Stimulated activated effector memory CD8-positive, alpha-beta T cell treated with anti-CD3 and anti-CD28 coated beads, Interleukin-12 subunit alpha, Interleukin-12 subunit beta, amount 100 ng/mL, for 72 hours (primary cell): Measurements from ENCODE around the gene FKBP5.
"Not testable (repeated sequence)": the region's sequence is repeated elsewhere in the genome, so short reads cannot be mapped to it uniquely, and the experiment has no call there.

Source experiments
- ATAC-seq: fragments of 150-1000 bp; cut with Tn5 transposase; 2 replicates; pipeline ENCODE4 v1.10.0; 2021
- DNase-seq, 2 donors: peaks; one replicate each; pipeline ENCODE4 v3.0.0; 2021 to 2022; ENCODE audit warnings: low spot score in 2 of 2
- H3K27ac Mint-ChIP-seq: one replicate; pipeline ENCODE4 v1.8.0; 2022; ENCODE audit warnings: mild to moderate bottlenecking, mixed read lengths
- H3K36me3 Mint-ChIP-seq: one replicate; pipeline ENCODE4 v1.8.0; 2022; ENCODE audit warnings: mild to moderate bottlenecking, mixed read lengths
- H3K4me1 Mint-ChIP-seq: one replicate; pipeline ENCODE4 v1.8.0; 2022; ENCODE audit warnings: mixed read lengths
- H3K4me3 Mint-ChIP-seq: one replicate; pipeline ENCODE4 v1.8.0; 2022; ENCODE audit warnings: mild to moderate bottlenecking, mixed read lengths
- H3K9me3 Mint-ChIP-seq: one replicate; pipeline ENCODE4 v1.8.0; 2022; ENCODE audit warnings: mixed read lengths

FKBP5 gene

DNA sequence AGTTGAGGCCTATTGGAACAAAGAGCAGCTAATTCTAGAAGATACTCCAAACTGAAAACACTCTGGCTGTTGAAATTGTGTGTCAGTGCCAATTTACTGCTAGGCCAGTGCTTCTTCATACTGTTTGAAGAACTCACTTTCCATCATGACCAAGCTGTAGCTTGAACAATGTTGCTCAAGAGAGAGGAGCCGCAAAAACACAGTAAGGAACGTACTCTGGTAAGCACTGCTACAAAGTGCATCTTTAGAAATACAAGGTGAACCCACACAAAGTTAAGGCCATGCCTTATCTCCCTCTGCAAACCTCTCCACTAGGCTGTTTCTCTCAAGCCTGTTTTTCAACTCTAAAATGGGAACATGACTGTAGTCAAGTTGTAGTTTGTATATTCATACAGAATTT, 101.5 kb downstream of the FKBP5 start:
- Mint-ChIP-seq H3K27ac (peak overlapping the region; percentile 43), H3K9me3 (no peaks in the 10 kb centered on the region), H3K4me1 (peaks cover 13% of the 10 kb centered on the region), H3K4me3 (no peak overlapping the region), H3K36me3 (peaks cover 61% of the 10 kb centered on the region)
- ATAC-seq (no peak), DNase-seq (no peak)

DNA sequence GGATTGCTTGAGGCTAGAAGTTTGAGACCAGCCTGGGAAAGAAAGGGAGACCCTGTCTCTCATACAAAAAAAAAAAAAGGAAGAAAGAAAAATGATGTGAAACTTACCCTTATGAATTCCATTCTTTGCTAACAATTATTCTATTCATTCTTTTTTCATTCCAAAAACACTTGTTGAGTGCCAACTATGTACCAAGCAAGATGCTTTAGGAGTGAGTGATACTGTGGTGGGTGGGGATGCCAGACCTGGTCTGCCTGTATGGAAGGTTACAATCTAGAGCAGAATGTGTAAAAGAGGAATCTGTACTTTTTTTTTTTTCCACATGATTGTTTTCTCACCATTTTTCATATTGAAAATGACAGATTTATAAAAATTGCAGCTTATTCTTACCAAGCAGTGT, 102.2 kb downstream of the FKBP5 start:
- Mint-ChIP-seq H3K36me3 (peaks cover 60% of the 10 kb centered on the region), H3K9me3 (no peaks in the 10 kb centered on the region), H3K27ac (peak overlapping the region; percentile 65), H3K4me1 (peaks cover 11% of the 10 kb centered on the region), H3K4me3 (no peak overlapping the region)
- ATAC-seq (no peak), DNase-seq (no peak)

DNA sequence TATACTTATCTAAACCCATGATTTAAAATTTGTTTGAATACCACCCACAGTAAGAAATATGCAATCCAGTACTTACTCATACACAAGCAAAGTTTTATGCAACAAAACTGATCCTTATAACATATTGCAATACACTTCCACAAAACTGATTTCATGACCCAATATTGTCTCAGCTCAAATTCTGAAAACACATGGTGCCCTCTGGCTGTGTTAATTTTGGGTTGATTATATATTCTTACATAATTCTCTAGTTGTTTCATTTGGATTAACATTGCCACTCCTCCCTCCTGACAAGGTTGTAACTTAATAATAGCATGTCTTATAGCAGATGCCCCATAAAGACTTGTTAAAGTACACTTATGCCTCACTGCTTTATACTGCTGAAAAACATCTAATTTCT, 103.1 kb downstream of the FKBP5 start:
- peaks cover 5% of the 10 kb centered on the region for H3K4me1 Mint-ChIP-seq
- H3K9me3 Mint-ChIP-seq, result no peaks in the 10 kb centered on the region
- H3K4me3 Mint-ChIP-seq, result no peak overlapping the region
- DNase-seq (no peak), ATAC-seq (no peak)
- H3K27ac Mint-ChIP-seq, result peak overlapping the region; percentile 65
- peaks cover 51% of the 10 kb centered on the region for H3K36me3 Mint-ChIP-seq

DNA sequence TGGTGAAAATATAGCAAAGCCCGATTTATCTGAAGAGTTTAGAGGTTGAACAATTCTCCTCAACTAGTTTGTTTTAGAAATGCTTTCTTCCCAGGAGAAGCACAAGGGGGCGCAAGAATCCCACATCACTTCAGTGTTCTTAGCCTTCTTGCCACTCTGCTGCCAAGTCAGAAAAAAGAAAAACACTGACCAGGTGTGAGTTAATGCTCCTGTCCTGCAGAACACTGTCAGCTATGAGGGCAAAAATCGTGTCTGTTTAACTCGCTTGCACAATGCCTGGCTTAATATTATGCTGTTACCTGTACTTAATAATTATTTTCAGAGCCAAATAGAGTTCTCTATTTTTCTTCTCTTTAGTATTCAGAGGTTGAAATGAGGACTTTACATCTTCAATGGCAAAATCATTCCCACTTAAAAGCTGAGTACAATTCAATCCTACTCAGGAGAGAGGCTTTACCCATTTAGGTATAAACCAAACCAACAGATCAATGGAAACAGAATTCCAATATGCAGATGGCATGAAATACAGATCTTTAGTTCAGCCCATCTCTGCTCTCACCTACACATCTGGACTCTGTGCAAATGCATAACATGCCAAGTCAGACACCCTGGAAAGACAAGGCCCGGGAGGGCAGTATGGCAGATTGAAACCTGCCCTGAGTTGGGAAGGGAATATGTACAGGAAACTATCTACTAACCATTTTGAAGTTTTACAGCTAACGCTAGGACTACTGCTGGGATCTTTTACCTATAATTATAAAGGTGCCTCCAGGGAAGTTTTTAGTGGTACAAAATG, 104.6 kb downstream of the FKBP5 start:
- H3K27ac Mint-ChIP-seq, result no peak overlapping the region
- DNase-seq (peak; percentile 45 to 82), ATAC-seq (peak; percentile 77)
- no peak overlapping the region for H3K4me3 Mint-ChIP-seq
- H3K9me3 Mint-ChIP-seq, result no peaks in the 10 kb centered on the region
- H3K4me1 Mint-ChIP-seq, result peaks cover 5% of the 10 kb centered on the region
- H3K36me3 Mint-ChIP-seq, result peaks cover 45% of the 10 kb centered on the region

DNA sequence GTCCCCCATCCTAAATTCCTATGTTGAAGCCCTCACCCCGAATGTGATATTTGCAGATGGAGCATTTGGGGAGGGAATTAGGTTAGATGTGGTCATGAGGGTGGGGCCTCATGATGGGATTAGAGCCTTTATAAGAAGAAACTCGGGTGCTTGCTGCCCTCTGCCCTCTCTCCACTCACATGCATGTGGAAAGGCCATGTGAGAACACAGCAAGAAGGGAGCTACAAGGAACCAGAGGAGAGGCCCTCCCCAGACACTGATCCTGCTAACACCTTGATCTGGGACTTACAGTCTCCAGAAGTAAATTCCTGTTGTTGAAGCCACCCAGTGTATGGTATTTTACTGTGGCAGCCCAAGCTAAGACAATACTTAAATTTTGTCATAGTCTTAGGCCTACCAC, 106.4 kb downstream of the FKBP5 start:
- H3K4me3 Mint-ChIP-seq, result no peak overlapping the region
- H3K4me1 Mint-ChIP-seq, result peaks cover 5% of the 10 kb centered on the region
- H3K9me3 Mint-ChIP-seq, result no peaks in the 10 kb centered on the region
- H3K27ac Mint-ChIP-seq, result peak overlapping the region; percentile 20
- ATAC-seq (no peak), DNase-seq (no peak)
- peaks cover 53% of the 10 kb centered on the region for H3K36me3 Mint-ChIP-seq

DNA sequence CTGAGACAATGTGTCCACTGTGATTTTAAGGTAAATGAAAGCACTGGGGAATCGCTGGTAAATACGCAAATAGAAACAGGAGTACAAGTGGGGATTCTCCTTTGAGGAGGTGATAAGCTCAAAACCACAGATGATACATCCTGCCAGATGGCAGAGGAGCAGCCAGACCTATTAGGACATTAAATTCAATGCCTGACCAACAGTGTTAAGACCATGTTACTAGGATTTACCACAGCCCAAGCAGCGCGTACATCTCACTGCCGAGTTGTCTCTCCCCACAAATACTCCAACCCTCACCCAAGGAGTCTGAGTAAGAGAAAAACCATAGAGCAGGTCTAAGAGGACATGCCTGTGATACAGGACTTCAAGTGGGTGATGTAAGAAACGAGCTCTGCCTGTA, 107.1 kb downstream of the FKBP5 start:
- Mint-ChIP-seq H3K36me3 (peaks cover 56% of the 10 kb centered on the region), H3K4me3 (no peak overlapping the region), H3K9me3 (no peaks in the 10 kb centered on the region), H3K27ac (no peak overlapping the region), H3K4me1 (peaks cover 5% of the 10 kb centered on the region)
- DNase-seq (no peak), ATAC-seq (no peak)

DNA sequence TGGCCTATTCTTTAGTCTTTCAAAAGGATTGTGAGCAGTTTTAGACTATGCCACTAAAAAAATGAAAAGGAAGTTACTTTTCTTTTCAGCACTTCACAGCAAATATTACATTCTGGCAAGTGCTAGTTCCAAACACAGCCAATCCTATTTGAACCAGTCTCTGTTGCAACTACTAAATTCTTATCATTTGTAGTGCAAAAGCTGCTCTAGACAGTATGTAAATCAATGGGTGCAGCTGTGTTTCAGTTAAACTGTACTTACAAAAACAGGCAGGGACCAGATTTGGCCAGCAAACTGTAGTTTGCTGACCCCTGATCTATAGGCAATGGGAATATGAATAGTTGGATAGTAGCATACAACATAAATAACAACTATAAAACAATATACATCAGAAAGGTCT, 107.9 kb downstream of the FKBP5 start:
- no peak overlapping the region for H3K27ac Mint-ChIP-seq
- DNase-seq, result no peak
- H3K36me3 Mint-ChIP-seq, result peaks cover 56% of the 10 kb centered on the region
- H3K4me1 Mint-ChIP-seq, result no peaks in the 10 kb centered on the region
- H3K9me3 Mint-ChIP-seq, result no peaks in the 10 kb centered on the region
- no peak for ATAC-seq
- H3K4me3 Mint-ChIP-seq, result no peak overlapping the region

DNA sequence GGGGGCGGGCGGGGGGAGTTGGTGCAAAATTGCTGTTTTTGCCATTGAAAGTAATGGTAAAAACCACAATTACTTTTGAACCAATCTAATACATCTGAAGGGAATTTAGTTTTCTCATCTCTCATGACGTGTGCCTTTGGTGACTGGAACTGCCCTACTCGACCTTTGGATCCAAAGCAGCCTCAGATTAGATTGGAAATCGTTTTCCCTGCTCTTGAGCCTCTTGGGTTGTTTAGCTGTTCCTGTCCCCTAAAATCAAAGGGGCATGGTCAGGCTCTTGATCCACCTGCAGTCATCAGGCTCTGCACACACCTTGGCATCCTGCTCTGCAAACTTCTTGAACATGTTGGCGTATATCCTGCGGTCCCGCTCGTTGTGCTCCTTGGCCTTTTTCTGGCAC, 112.0 kb downstream of the FKBP5 start:
- ATAC-seq, result no peak
- DNase-seq, result no peak
- Mint-ChIP-seq H3K36me3 (peaks cover 76% of the 10 kb centered on the region), H3K4me1 (no peaks in the 10 kb centered on the region), H3K9me3 (no peaks in the 10 kb centered on the region), H3K4me3 (no peak overlapping the region), H3K27ac (no peak overlapping the region)

DNA sequence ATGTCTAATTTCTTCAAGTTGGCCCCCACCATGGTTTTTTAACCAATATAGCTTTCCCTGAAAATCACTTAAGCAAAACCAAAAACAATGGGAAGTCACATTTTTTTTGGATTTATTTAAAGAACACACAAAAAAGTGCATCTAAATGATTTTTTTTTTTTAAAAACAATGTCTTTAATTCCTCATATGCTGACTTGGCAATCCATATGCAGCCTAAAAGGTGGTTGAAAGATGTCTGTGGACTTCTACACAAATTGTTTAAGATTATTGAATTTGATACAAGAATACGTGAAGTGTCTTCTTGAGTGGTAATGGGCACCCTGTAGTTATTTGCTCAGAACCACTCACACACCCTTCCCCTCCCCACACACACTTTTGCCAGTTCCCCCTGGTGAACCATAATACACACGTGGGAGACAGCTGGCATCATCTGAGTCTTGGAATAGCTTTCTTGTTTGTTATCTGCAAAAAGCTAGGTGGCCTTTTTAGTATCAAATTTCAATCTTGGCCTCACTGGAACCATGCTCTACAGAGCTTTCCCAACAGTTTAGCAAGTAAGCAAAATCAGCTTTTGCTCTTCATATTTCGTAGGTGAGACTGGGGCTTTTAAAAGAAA, 115.1 kb downstream of the FKBP5 start:
- no peak for ATAC-seq
- no peak for DNase-seq
- peaks cover 66% of the 10 kb centered on the region for H3K36me3 Mint-ChIP-seq

DNA sequence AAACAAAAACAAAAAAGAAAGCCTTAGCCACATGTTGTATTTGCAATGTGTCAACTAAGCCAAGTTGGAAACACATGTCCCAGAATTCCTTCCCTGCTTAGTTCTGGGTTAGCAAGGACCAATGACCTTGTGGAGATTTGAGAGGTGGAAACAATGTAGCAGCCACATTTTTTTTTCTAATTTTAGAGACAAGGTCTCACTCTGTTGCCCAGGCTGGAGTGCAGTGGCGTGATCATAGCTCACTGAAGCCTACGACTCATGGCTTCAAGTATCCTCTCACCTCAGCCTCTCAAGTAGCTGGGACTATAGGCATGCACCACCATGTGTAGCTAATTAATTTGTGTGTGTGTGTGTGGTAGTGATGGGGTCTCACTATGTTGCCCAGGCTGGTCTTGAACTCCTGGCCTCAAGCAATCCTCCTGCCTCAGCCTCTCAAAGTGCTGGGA, 117.8 kb downstream of the FKBP5 start:
- not testable (repeated sequence) for DNase-seq, H3K27ac Mint-ChIP-seq, H3K4me3 Mint-ChIP-seq, H3K9me3 Mint-ChIP-seq, H3K4me1 Mint-ChIP-seq, ATAC-seq
- H3K36me3 Mint-ChIP-seq, result peaks cover 40% of the 10 kb centered on the region

More for the DNA sequence above, 115.1 kb downstream of the FKBP5 start:
- Mint-ChIP-seq H3K4me1 (no peaks in the 10 kb centered on the region), H3K4me3 (no peak overlapping the region), H3K27ac (no peak overlapping the region), H3K9me3 (no peaks in the 10 kb centered on the region)

DNA sequence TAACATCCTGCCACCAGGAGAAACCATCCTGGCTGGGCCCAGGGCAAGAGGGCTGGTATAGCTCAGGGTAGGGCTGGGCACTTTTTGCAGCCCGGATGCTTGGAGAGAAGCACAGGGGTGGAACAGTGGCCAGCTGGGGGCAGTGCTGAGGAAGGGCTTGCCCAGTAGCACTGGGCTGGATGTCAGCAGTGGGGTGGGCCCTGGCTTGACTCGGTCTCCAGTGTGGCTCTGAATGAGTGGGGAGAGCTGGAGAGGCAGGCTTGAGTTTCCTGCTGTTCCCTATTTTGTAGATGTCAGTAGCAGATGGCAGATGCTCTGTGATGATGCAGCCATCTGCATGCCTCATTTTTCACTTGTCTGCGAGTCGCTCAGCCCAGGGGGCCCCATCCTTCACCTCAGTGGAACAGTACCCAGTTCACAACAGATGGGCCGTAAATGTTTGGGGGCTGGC, 119.7 kb downstream of the FKBP5 start:
- peak in 1 of 2 donors; percentile 63 for DNase-seq
- peaks cover 23% of the 10 kb centered on the region for H3K36me3 Mint-ChIP-seq
- H3K9me3 Mint-ChIP-seq, result no peaks in the 10 kb centered on the region
- ATAC-seq, result peak; percentile 79
- H3K4me1 Mint-ChIP-seq, result peaks cover 5% of the 10 kb centered on the region
- no peak overlapping the region for H3K4me3 Mint-ChIP-seq
- no peak overlapping the region for H3K27ac Mint-ChIP-seq

DNA sequence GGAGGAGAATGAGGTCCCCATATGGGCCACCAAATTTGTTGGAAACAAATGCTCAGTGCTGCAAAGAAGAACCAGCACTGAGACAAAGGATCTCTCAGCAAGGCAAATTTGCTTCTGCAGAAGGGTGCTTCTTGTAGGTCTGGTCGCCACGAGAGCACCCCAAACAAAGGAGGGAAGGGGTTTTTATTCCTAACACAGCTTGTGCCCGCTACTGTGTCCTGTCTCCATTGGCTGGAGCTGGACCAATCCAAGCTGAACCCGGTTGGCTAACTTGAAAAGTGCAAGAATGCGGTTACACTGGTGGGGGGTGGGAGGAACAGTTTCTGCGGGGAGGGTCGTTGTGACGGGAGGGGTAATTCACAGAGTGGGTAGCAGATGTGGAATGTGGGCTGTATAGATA, 121.9 kb downstream of the FKBP5 start:
- Mint-ChIP-seq H3K27ac (peak overlapping the region; percentile 46), H3K36me3 (peaks cover 4% of the 10 kb centered on the region), H3K4me1 (peaks cover 5% of the 10 kb centered on the region), H3K4me3 (no peak overlapping the region), H3K9me3 (no peaks in the 10 kb centered on the region)
- ATAC-seq (no peak), DNase-seq (no peak)

DNA sequence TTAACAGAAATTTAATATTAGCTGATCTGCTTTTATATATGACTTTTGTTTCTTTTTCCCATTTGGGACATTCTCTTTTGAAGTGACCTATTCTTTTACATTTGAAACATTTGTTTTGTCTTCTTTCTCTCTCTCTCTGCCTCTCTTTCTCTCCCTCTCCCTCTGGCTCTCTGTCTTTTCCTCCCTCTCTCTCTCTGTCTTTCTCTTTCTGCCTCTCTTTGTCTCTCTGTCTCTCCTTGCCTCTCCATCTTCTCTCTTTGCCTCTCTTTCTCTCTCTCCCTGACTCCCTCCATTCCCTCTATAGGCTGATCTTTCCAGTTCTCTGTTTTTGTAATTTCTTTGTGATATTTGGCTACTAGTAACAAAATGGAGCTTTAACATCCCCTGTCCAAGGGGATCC, 124.0 kb downstream of the FKBP5 start:
- Mint-ChIP-seq H3K27ac (no peak overlapping the region), H3K4me3 (no peak overlapping the region), H3K4me1 (peaks cover 5% of the 10 kb centered on the region), H3K36me3 (peaks cover 1% of the 10 kb centered on the region), H3K9me3 (no peaks in the 10 kb centered on the region)
- DNase-seq (no peak), ATAC-seq (no peak)

DNA sequence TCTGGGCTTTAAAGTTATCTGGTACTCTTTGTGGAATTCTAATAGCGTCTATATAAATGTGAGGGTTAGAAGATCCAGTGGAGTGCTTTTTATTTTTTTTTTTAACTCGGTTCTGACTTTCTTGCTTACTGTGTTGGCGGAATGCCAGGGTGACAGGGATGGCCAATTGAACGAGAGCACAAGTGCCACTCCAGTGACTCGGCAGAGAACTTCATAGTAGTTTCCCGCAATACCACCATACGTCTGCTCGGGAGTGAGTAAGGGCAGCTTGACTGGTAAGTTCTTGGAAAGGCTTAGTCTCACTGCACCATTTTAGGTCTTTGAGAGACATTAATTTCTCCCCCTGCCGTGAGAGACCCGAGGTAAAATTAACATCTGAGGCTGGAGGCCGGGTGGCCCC, 126.7 kb downstream of the FKBP5 start:
- no peak for ATAC-seq
- Mint-ChIP-seq H3K9me3 (no peaks in the 10 kb centered on the region), H3K36me3 (no peaks in the 10 kb centered on the region), H3K27ac (no peak overlapping the region), H3K4me1 (peaks cover 5% of the 10 kb centered on the region), H3K4me3 (no peak overlapping the region)
- DNase-seq, result no peak

DNA sequence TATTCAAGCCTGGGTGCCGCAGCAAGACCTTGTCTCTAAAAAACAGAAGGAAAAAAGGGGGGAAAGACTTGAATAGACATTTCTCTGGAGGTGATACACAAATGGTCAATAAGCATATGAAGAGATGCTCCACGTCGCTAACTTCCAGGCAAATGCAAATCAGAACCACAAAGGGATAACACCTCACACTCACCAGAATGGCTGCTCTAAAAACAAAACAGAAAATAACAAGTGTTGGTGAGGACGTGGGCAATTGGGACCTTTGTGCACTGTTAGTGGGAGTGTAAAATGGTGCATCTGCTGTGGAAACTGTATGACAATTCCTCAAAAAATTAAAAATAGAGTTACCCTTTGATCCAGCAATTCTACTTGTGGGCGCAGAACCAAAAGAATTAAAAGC, 127.6 kb downstream of the FKBP5 start:
- Mint-ChIP-seq H3K4me1 (no peaks in the 10 kb centered on the region), H3K36me3 (no peaks in the 10 kb centered on the region), H3K4me3 (no peak overlapping the region), H3K9me3 (no peaks in the 10 kb centered on the region), H3K27ac (no peak overlapping the region)
- DNase-seq (no peak), ATAC-seq (no peak)

DNA sequence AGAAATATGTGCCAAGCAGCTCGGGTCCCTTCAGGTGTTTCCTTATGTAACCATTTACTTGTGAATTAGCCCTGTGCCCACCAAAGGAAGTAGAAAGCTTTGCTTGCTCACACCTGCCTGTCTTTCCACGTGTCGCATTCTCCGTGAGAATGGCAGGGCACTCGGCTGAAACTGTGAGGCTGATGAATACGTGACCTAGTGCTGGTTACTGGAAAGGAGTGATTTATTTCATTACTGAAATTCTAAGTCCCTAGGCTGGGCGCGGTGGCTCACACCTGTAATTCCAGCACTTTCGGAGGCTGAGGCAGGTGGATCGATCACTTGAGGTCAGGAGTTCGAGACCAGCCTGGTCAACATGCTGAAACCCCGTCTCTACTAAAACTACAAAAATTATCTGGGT, 130.1 kb downstream of the FKBP5 start:
- no peak for DNase-seq
- H3K36me3 Mint-ChIP-seq, result no peaks in the 10 kb centered on the region
- H3K9me3 Mint-ChIP-seq, result no peaks in the 10 kb centered on the region
- H3K4me3 Mint-ChIP-seq, result no peak overlapping the region
- H3K27ac Mint-ChIP-seq, result no peak overlapping the region
- no peaks in the 10 kb centered on the region for H3K4me1 Mint-ChIP-seq
- ATAC-seq, result peak; percentile 34
